Endodermal cell (in vitro differentiated cells): ENCODE data around the gene VPREB3. TPM values are rescaled to one million over a fixed set of nuclear protein-coding genes. Genes with fewer than 3 reads are reported as not detected.

Experiments used
- DNase-seq: peaks from one replicate; pipeline ENCODE4 v3.0.0-alpha.2; 2017
- H3K27ac ChIP-seq: 2 replicates; pipeline ENCODE4 v1.5.1; 2013; ENCODE audit warnings: mild to moderate bottlenecking, low read depth, low read length, moderate library complexity
- H3K27me3 ChIP-seq: 2 replicates; pipeline ENCODE4 v1.6.1; 2013; ENCODE audit warnings: mild to moderate bottlenecking, low read length, moderate library complexity; ENCODE audit not compliant: insufficient read depth, control insufficient read depth, poor library complexity, severe bottlenecking
- H3K36me3 ChIP-seq: 2 replicates; pipeline ENCODE4 v1.7.0; 2013; ENCODE audit warnings: mild to moderate bottlenecking, low read length, moderate library complexity; ENCODE audit not compliant: control insufficient read depth, insufficient read depth
- H3K4me1 ChIP-seq: one replicate; pipeline ENCODE4 v1.7.0; 2013; ENCODE audit warnings: low read length; ENCODE audit not compliant: control insufficient read depth, insufficient read depth
- H3K4me3 ChIP-seq: 2 replicates; pipeline ENCODE4 v1.5.1; 2013; ENCODE audit warnings: mild to moderate bottlenecking, low read length, moderate library complexity
- H3K9ac ChIP-seq: 2 replicates; pipeline ENCODE4 v1.6.1; 2013; ENCODE audit warnings: mild to moderate bottlenecking, low read length, moderate library complexity; ENCODE audit not compliant: poor library complexity, severe bottlenecking; ENCODE audit errors: extremely low read depth
- H3K9me3 ChIP-seq: 2 replicates; pipeline ENCODE4 v1.6.1; 2013; ENCODE audit warnings: mild to moderate bottlenecking, low read length, moderate library complexity; ENCODE audit not compliant: control insufficient read depth
- H3K27ac Mint-ChIP-seq: 2 replicates; pipeline ENCODE4 v1.8.0; 2020; ENCODE audit warnings: mixed read lengths
- H3K27me3 Mint-ChIP-seq: 2 replicates; pipeline ENCODE4 v1.8.0; 2021; ENCODE audit warnings: mild to moderate bottlenecking, mixed read lengths; ENCODE audit not compliant: insufficient read depth
- H3K36me3 Mint-ChIP-seq: 2 replicates; pipeline ENCODE4 v1.8.0; 2020; ENCODE audit warnings: low read depth, mixed read lengths
- H3K4me1 Mint-ChIP-seq: 2 replicates; pipeline ENCODE4 v1.8.0; 2020; ENCODE audit warnings: mixed read lengths
- H3K4me3 Mint-ChIP-seq: 2 replicates; pipeline ENCODE4 v1.8.0; 2020; ENCODE audit warnings: mild to moderate bottlenecking, moderate library complexity, mixed read lengths
- H3K9me3 Mint-ChIP-seq: 2 replicates; pipeline ENCODE4 v1.8.0; 2020; ENCODE audit warnings: mild to moderate bottlenecking, mixed read lengths
- WGBS, 2 experiments: methylation state at CpG; one replicate each; pipeline versions ENCODE4 v1.1.5 to v1.1.7; 2013; ENCODE audit warnings: missing lambda C conversion rate in 2 of 2, mixed read lengths in 1 of 2; ENCODE audit not compliant: insufficient coverage in 1 of 2, insufficient read length in 1 of 2; 5-methylcytosine and 5-hydroxymethylcytosine counted together
- total RNA-seq, 2 donors: library from RNA; stranded (reverse); fragmentation: NEBNext Ultra II Directional in 1 of 2; extraction: Animal tissue kit (Norgen Biotek cat#: 25700) in 1 of 2; gene quantifications; 2 replicates in 1 of 2; 3 replicates in 1 of 2; pipeline ENCODE4 v1.2.1, GENCODE V29; 2021
- TF ChIP-seq, protein P1 (sequence below): fragments of 200-600 bp; sonication (generic); conservative IDR thresholded peaks from 2 replicates; pipeline ENCODE4 v1.5.0; 2021; ENCODE audit warnings: antibody characterized with exemption, mild to moderate bottlenecking

VPREB3 gene
- total RNA-seq, 2 donors from 2014 or later = not detected

DNA sequence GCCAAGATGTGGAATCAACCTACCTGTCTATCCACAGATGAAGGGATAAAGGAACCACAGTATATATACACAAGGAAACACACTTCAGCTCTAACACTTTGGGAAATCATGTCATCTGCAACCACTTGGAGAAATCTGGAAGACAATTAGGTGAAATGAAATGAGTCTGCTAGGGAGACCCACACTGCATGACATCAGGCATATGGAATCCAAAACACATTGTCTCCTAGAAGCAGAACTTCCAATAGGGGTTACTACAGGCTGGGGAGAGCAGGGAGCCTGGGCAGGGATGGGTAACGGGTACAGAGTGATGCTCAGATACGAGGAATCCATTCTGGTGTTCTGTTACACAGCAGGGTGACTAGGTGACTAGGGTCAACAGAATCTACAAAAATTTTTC, 45.1 kb downstream of the VPREB3 start:
- Histone ChIP-seq H3K4me1 (no peaks in the 10 kb centered on the region), H3K27me3 (no peaks in the 10 kb centered on the region), H3K9me3 (no peaks in the 10 kb centered on the region), H3K4me3 (no peak overlapping the region), H3K27ac (no peak overlapping the region), H3K36me3 (peaks cover 89% of the 10 kb centered on the region), H3K9ac (no peak overlapping the region)
- TF ChIP-seq, protein P1, sequence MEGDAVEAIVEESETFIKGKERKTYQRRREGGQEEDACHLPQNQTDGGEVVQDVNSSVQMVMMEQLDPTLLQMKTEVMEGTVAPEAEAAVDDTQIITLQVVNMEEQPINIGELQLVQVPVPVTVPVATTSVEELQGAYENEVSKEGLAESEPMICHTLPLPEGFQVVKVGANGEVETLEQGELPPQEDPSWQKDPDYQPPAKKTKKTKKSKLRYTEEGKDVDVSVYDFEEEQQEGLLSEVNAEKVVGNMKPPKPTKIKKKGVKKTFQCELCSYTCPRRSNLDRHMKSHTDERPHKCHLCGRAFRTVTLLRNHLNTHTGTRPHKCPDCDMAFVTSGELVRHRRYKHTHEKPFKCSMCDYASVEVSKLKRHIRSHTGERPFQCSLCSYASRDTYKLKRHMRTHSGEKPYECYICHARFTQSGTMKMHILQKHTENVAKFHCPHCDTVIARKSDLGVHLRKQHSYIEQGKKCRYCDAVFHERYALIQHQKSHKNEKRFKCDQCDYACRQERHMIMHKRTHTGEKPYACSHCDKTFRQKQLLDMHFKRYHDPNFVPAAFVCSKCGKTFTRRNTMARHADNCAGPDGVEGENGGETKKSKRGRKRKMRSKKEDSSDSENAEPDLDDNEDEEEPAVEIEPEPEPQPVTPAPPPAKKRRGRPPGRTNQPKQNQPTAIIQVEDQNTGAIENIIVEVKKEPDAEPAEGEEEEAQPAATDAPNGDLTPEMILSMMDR = no peak
- no peak for DNase-seq
- H3K27ac Mint-ChIP-seq = no peak overlapping the region
- peaks cover 82% of the 10 kb centered on the region for H3K36me3 Mint-ChIP-seq
- H3K9me3 Mint-ChIP-seq = no peaks in the 10 kb centered on the region
- H3K4me1 Mint-ChIP-seq = no peaks in the 10 kb centered on the region
- H3K27me3 Mint-ChIP-seq = no peaks in the 10 kb centered on the region
- H3K4me3 Mint-ChIP-seq = no peak overlapping the region
- 83 to 93% methylated on average over 2 of the region's 2 CpGs for WGBS, 2 experiments

DNA sequence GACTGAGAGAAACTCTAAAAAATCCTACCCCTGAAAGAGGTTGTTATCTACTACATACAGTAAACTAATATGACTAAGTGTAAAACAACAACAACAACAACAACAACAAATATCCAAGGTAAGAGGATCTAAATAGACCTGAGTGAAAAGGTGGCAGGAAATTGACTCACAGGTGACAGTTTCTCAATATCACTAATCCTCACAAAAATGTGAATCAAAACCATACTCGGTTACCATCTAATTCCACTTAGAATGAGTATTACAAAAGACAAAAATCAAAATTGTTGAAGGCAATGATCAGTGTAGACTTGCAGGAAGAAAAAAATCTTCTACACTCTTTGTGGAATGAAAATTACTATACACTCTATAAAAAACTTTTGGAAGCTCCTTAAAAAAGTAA, 46.0 kb downstream of the VPREB3 start:
- Histone ChIP-seq H3K9me3 (no peaks in the 10 kb centered on the region), H3K27me3 (no peaks in the 10 kb centered on the region), H3K36me3 (peaks cover 88% of the 10 kb centered on the region), H3K27ac (no peak overlapping the region), H3K4me1 (no peaks in the 10 kb centered on the region), H3K4me3 (no peak overlapping the region), H3K9ac (no peak overlapping the region)
- Mint-ChIP-seq H3K4me1 (no peaks in the 10 kb centered on the region), H3K9me3 (no peaks in the 10 kb centered on the region), H3K36me3 (peaks cover 81% of the 10 kb centered on the region), H3K27me3 (no peaks in the 10 kb centered on the region), H3K4me3 (no peak overlapping the region), H3K27ac (no peak overlapping the region)
- no peak for DNase-seq
- TF ChIP-seq, protein P1 = no peak
- WGBS, 2 experiments = 90% methylated on average over 1 of the region's 1 CpG; no CpG with 5 or more reads in 1 of the 2 experiments

DNA sequence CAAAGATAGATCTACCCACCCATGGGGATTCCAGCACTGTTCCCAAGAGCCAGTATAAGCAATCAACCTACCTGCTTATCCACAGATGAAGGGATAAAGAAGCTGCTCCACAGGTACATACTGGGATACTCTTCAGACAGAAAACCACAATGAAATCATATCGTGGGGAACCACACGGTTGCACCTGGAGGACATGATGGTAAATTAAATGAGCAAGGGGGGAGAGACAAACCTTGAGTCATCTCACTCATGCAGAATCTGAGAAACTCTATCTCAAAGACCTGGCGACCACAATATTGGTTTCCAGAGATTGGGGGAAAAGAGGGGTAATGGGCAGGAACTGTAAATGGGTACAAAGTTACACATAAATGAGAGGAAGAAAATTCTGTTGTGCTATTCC, 48.9 kb downstream of the VPREB3 start:
- Histone ChIP-seq H3K27me3 (no peaks in the 10 kb centered on the region), H3K9ac (no peak overlapping the region), H3K4me1 (no peaks in the 10 kb centered on the region), H3K36me3 (peaks cover 88% of the 10 kb centered on the region), H3K4me3 (no peak overlapping the region), H3K27ac (no peak overlapping the region), H3K9me3 (no peaks in the 10 kb centered on the region)
- Mint-ChIP-seq H3K9me3 (no peaks in the 10 kb centered on the region), H3K4me1 (no peaks in the 10 kb centered on the region), H3K27me3 (no peaks in the 10 kb centered on the region), H3K36me3 (peaks cover 85% of the 10 kb centered on the region), H3K4me3 (no peak overlapping the region), H3K27ac (no peak overlapping the region)
- 96 to 100% methylated on average over 1 to 3 of the region's 3 CpGs for WGBS, 2 experiments
- no peak for DNase-seq
- TF ChIP-seq, protein P1 = no peak
